ENCODE measurements around the gene CERCAM. TPM values are rescaled to one million over a fixed set of nuclear protein-coding genes. Genes with fewer than 3 reads are reported as not detected.
A peak's percentile ranks its signal among the peaks of the same experiment; 100 is the strongest.
"Not testable (repeated sequence)": the region's sequence is repeated elsewhere in the genome, so short reads cannot be mapped to it uniquely, and the experiment has no call there.

The CERCAM gene
- total RNA-seq, 1 experiment from 2014 or later = 10.1 TPM

GRCh38 chr9:128438343-128439109 lies 17.9 kb downstream of the CERCAM start:
- Histone ChIP-seq H3K9me3 (ENCODE audit: low read depth, low read length, poor library complexity, severe bottlenecking) (no peaks in the 10 kb centered on the region), H3K4me3 (ENCODE audit: low read depth, low read length, poor library complexity, severe bottlenecking) (no peak overlapping the region), H3K27ac (ENCODE audit: low read depth, low read length, poor library complexity, severe bottlenecking) (no peak overlapping the region), H3K4me1 (ENCODE audit: insufficient read depth, low read length, poor library complexity, severe bottlenecking) (peaks cover 3% of the 10 kb centered on the region), H3K27me3 (replicated peaks; ENCODE audit: insufficient read depth, low read depth, low read length, poor library complexity) (no peaks in the 10 kb centered on the region), H3K36me3 (ENCODE audit: insufficient read depth, low read length, poor library complexity, severe bottlenecking) (no peaks in the 10 kb centered on the region)
- BruUV-seq (replicated peaks) = no TSS peak
- POLR2A ChIA-PET (ENCODE audit: low non-redundant PET) = interaction anchor here (0.6 kb wide), 1 partner anchor 76 kb away, joined by 3 read pairs; no protein-coding TSS in a partner anchor
- DNase-seq (ENCODE audit: low spot score) = peak; percentile 89
- intact Hi-C loops (cut with micrococcal nuclease; ENCODE audit: unreplicated experiment) = no loop called here
- TF ChIP-seq CTCF (conservative IDR thresholded peaks at IDR 0.05; ENCODE audit: low read depth, low read length) = peak; percentile 97
- no peak for TF ChIP-seq EZH2 (IDR thresholded peaks at IDR 0.05; ENCODE audit: borderline replicate concordance, low read depth, low read length, poor library complexity, severe bottlenecking)
- CTCF ChIA-PET = interaction anchor here (0.5 to 1.5 kb wide), 10 partner anchors 10 to 586 kb away, joined by 3 to 7 read pairs (median 4); partner anchors contain the start of genes CERCAM, GLE1 and URM1

- no peaks in the 10 kb centered on the region for H3K9me3 ChIP-seq (ENCODE audit: low read depth, low read length, poor library complexity, severe bottlenecking)
- BruUV-seq (replicated peaks) = no TSS peak
- no peaks in the 10 kb centered on the region for H3K27me3 ChIP-seq (replicated peaks; ENCODE audit: insufficient read depth, low read depth, low read length, poor library complexity)
- no peaks in the 10 kb centered on the region for H3K36me3 ChIP-seq (ENCODE audit: insufficient read depth, low read length, poor library complexity, severe bottlenecking)
- TF ChIP-seq EZH2 (IDR thresholded peaks at IDR 0.05; ENCODE audit: borderline replicate concordance, low read depth, low read length, poor library complexity, severe bottlenecking) (no peak), CTCF (conservative IDR thresholded peaks at IDR 0.05; ENCODE audit: low read depth, low read length) (no peak)
- H3K4me3 ChIP-seq (ENCODE audit: low read depth, low read length, poor library complexity, severe bottlenecking) = no peak overlapping the region
- peaks cover 3% of the 10 kb centered on the region for H3K4me1 ChIP-seq (ENCODE audit: insufficient read depth, low read length, poor library complexity, severe bottlenecking)
- no peak for DNase-seq (ENCODE audit: low spot score)
- ChIA-PET CTCF (interaction anchor here (0.5 to 1.5 kb wide), 9 partner anchors 9 to 586 kb away, joined by 3 to 7 read pairs (median 4); partner anchors contain the start of genes GLE1 and URM1), POLR2A (ENCODE audit: low non-redundant PET) (interaction anchor here (0.6 kb wide), 1 partner anchor 77 kb away, joined by 3 read pairs; no protein-coding TSS in a partner anchor)
- no peak overlapping the region for H3K27ac ChIP-seq (ENCODE audit: low read depth, low read length, poor library complexity, severe bottlenecking)
- intact Hi-C loops (cut with micrococcal nuclease; ENCODE audit: unreplicated experiment) = no loop called here
Observed at GRCh38 chr9:128439273-128439672, 18.6 kb downstream of the CERCAM start.

GRCh38 chr9:128442150-128442549 lies 21.5 kb downstream of the CERCAM start:
- ChIA-PET POLR2A (ENCODE audit: low non-redundant PET) (no interaction called here), CTCF (no interaction called here)
- no TSS peak for BruUV-seq (replicated peaks)
- TF ChIP-seq EZH2 (IDR thresholded peaks at IDR 0.05; ENCODE audit: borderline replicate concordance, low read depth, low read length, poor library complexity, severe bottlenecking) (no peak), CTCF (conservative IDR thresholded peaks at IDR 0.05; ENCODE audit: low read depth, low read length) (no peak)
- Histone ChIP-seq H3K4me1 (ENCODE audit: insufficient read depth, low read length, poor library complexity, severe bottlenecking) (peaks cover 3% of the 10 kb centered on the region), H3K36me3 (ENCODE audit: insufficient read depth, low read length, poor library complexity, severe bottlenecking) (no peaks in the 10 kb centered on the region), H3K9me3 (ENCODE audit: low read depth, low read length, poor library complexity, severe bottlenecking) (no peaks in the 10 kb centered on the region), H3K4me3 (ENCODE audit: low read depth, low read length, poor library complexity, severe bottlenecking) (no peak overlapping the region), H3K27me3 (replicated peaks; ENCODE audit: insufficient read depth, low read depth, low read length, poor library complexity) (no peaks in the 10 kb centered on the region), H3K27ac (ENCODE audit: low read depth, low read length, poor library complexity, severe bottlenecking) (no peak overlapping the region)
- DNase-seq (ENCODE audit: low spot score) = no peak
- intact Hi-C loops (cut with micrococcal nuclease; ENCODE audit: unreplicated experiment) = no loop called here

- H3K27ac ChIP-seq (ENCODE audit: low read depth, low read length, poor library complexity, severe bottlenecking); POLR2A ChIA-PET (ENCODE audit: low non-redundant PET); H3K27me3 ChIP-seq (replicated peaks; ENCODE audit: insufficient read depth, low read depth, low read length, poor library complexity); H3K4me1 ChIP-seq (ENCODE audit: insufficient read depth, low read length, poor library complexity, severe bottlenecking); BruUV-seq (replicated peaks); H3K4me3 ChIP-seq (ENCODE audit: low read depth, low read length, poor library complexity, severe bottlenecking); intact Hi-C loops (cut with micrococcal nuclease; ENCODE audit: unreplicated experiment); H3K36me3 ChIP-seq (ENCODE audit: insufficient read depth, low read length, poor library complexity, severe bottlenecking); H3K9me3 ChIP-seq (ENCODE audit: low read depth, low read length, poor library complexity, severe bottlenecking); DNase-seq (ENCODE audit: low spot score): not testable (repeated sequence)
- CTCF ChIA-PET = interaction anchor here (0.6 kb wide), 1 partner anchor 26 kb away, joined by 11 read pairs; the partner anchor contains the start of gene CERCAM
Observed at GRCh38 chr9:128446505-128446904, 25.8 kb downstream of the CERCAM start.
